HG03039 (cell line): ENCODE data around the gene BICD2.
"Not testable (repeated sequence)": the region's sequence is repeated elsewhere in the genome, so short reads cannot be mapped to it uniquely, and the experiment has no call there.

Experiments
- ATAC-seq: cut with Tn5 transposase; IDR thresholded peaks from one replicate; pipeline ENCODE4 v1.9.1; 2021; ENCODE audit warnings: mild to moderate bottlenecking, moderate library complexity; ENCODE audit not compliant: unreplicated experiment

The BICD2 gene

DNA sequence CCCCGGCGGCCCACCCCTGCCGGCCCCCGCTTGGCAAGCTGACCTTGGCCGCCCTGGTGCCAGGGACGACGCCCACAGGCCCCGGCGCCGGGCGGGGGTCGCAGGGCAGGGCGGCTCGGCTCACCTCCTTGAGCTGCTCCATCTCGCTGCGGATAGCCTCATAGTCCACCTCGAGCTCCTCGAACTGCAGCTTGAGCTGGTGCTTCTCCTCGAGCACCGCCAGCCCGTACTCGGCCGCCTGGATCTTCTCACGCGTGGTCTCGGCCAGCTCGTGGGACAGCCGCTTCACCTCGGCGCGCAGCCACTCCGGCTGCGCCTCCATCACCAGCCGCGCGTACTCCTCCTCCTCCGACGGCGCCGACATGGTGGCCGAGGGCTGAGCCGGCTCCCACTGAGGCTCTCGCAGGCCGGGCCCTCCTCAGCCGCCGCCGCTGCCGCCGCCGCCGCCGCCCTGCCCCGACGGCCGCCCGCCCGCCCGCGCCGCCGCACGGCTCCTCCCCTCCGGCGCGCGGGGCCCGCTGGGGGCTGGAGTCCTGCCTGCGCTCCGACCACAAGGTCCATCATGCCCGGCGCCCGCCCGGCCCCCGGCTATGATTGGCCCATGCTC is at the start of gene BICD2:
TSS of gene BICD2 (minus strand) at position 453 of the 607 bp plus-strand sequence. CDS start at position 364, 89 bp downstream.
- ATAC-seq, result peak; percentile 0

GRCh38 chr9:92809629-92810326 is 45.1 kb upstream of the BICD2 start:
- not testable (repeated sequence) for ATAC-seq

GRCh38 chr9:92808726-92809451 is 44.3 kb upstream of the BICD2 start:
- ATAC-seq, result no peak

- ATAC-seq, result no peak
Measured at GRCh38 chr9:92807757-92808725, 43.4 kb upstream of the BICD2 start.

DNA sequence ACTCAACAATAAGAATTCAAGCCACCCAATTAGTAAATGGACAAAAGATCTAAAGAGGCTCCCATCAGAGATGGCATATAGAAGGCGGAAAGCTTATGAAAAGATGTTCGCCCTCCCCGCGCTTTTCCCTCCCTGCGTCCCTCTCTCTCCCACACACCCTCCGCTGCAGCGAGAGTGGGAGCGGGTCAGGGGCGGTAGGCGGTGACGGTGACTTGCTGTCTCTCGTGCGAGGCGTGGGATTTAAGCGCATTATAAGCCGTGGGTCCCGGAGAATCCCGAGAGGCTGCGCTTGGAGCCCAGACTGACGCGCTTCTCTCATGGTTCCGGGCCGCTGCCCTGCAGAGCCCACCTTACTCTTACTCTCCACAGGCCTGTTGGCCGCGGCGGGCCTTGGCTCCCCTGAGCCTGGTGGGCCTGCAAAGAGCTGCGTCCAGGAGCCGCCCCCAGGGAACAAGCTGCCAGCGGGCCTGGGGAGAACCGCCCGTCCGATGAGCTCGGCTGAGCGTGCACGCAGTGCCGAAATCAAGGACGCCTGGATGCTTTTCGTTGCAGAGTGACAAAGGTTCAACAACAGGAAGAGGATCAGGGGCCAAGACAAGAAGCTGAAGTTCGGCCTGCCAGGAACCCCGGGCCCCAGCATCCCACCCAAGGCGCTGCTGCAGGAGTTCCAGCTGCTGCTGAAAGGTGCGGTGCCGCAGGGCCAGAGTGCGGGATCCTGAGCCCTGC is 42.6 kb upstream of the BICD2 start:
- no peak for ATAC-seq

DNA sequence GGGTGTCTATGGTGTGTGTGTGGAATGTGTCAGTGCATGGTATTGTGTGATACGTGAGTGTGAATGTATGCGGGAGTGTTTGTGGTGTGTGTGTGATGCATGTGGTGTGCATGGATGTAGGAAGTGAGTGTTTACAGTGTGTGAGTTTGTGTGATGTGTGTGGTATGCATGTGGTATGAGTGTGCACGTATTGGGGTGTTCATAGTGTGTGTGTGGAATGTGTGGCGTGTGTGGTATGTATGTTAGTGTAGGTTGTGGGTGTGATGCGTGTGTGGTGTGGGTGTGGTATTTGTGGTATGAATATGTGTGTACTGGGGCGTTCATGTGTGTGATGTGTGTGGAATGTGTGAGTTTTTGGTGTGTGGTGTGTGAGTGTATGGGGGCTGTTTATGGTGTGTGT is 40.1 kb upstream of the BICD2 start:
- no peak for ATAC-seq

DNA sequence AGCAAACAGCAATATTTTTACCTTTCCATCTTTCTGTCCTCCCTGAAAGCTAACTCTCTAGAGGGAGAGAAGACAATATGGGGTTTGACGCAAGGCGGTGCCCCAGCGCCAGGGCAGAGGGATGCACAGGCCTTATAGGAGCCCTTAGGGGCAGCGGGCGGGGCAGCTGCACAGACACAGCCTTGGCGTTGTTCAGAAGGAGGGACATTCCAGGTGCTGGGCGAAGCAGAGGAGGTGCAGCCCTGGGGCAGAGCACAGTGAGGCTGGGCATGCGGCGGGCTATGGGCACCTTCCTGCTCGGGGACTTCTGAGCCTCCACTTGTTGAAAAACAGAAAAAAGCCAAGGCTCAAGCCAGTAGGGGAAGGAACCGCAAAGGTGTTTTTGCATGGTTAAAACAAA is 33.7 kb upstream of the BICD2 start:
- no peak for ATAC-seq

DNA sequence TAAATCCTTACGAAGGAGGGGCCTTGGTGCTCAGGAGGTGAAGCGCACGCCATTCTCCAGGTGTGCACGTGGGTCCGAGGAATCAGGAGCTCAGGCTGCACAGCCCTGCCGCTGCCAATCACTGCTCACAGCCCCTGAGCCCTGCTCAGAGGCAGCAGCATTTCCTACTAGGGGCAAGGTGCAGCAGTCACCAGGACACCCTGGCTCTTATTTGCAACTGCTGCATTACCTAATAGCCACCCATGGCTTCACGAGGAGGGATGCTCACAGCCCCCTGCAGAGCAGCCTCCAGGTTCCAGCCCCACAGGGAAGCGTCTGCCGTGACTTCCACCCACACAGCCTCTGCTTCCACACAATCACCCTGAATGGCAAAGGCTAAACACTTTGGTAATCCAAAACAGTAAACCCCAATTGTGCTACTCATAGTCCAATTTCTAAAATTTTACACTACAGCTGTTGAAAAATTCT is 31.7 kb upstream of the BICD2 start:
- ATAC-seq, result not testable (repeated sequence)

GRCh38 chr9:92795598-92796336 is 31.1 kb upstream of the BICD2 start:
- no peak for ATAC-seq

GRCh38 chr9:92795000-92795399 is 30.4 kb upstream of the BICD2 start:
- ATAC-seq, result no peak

DNA sequence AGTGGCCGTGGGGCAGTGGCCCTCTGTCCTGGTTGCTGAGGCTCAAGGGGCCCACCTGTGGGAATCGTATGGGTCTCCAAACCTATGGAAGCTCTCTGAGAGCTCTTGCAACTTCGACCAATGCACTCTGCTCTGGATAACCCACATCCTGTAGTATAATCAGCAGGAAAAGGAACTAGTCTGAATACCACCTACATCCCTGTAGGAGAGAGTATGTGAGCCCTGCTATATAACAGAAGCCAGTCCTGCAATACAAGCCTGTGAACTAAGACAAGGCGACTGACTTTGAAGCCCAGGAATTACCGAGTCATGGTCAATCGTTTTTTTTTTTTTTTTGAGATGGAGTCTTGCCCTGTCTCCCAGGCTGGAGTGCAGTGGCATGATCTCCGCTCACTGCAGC is 29.8 kb upstream of the BICD2 start:
- ATAC-seq, result no peak

DNA sequence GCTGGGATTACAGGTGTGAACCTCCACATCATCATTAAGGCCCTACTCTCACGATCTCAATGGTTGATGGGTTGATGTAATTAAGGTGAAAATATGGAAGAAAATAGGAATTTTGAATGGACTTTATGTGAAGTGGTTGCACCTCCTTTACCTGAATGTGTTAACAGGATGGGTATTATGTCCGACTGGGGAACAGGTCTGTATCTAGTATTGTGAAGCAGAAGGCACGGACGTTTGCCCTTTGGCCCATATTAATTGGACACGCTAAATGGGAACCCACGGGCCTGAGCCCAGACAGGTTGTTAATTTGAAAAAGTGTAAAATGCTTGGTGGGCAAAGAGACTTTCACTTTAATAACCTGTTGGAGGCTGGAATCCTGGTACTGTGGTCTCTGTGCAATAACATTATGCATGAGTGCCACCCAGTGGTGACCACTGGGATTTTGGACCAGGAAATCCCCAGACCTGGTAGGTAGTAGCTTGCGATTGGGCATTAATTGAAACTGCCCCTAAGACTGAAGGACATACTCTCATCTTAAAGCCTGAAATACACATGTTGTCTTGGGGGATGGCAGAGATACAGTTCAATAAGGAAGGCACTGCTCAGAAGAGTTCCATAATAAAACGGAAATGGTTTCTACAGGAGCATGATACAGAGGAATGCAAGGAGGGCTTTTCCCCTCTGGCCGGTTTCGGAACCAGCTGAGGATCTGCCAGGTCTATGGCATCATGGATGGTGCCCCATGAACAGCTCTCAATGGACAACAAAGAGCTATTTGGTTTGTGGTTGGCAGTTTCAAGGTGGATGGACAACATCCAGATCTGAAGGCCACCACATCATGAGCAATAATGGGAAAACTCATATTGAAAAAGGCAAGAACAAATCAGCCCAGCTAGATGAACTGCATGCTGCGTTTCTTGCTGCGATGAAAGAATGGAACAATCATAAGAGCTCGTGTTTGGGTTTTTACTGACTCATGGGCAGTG is 26.2 kb upstream of the BICD2 start:
- ATAC-seq, result no peak

DNA sequence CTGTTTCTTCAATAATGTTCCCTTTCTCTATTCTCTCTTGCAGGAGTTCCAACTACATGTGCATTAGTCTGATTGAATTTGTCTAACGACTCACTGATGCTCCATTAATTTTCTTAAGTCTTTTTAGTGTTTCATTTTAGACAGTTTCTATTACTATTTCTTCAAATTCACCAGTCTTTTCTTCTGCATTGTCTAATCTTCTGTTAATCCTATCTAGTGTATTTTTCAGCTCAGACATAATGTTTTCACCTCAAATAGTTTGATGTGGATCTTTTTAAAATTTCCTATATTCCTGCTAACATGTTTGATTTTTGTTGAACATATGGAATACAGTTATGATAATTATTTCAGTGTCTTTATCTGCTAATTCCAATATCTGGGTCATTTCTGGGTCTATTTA is 21.7 kb upstream of the BICD2 start:
- ATAC-seq, result no peak

GRCh38 chr9:92781899-92782298 is 17.3 kb upstream of the BICD2 start:
- no peak for ATAC-seq

GRCh38 chr9:92780206-92780605 is 15.6 kb upstream of the BICD2 start:
- ATAC-seq, result no peak

- no peak for ATAC-seq
Measured at GRCh38 chr9:92775466-92775865, 10.8 kb upstream of the BICD2 start.

DNA sequence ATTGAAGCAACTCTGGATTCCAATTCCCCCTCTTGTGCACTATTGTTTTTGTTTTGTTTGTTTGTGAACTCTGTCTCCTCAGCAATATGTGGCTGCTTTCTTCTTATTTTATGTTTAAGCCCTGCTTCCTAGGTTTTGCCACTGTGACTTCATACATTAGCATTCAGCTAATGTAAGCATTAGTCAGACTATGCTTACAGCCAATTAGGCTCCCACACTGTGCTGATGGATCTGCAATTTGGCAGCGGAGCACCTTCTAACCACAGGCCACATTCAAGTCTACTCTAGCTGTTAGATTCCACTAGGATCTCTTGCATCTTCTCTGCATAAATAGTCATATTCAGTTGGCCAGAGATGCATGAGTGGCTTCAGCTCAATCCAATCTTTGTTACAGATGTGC is 9.6 kb upstream of the BICD2 start:
- no peak for ATAC-seq

DNA sequence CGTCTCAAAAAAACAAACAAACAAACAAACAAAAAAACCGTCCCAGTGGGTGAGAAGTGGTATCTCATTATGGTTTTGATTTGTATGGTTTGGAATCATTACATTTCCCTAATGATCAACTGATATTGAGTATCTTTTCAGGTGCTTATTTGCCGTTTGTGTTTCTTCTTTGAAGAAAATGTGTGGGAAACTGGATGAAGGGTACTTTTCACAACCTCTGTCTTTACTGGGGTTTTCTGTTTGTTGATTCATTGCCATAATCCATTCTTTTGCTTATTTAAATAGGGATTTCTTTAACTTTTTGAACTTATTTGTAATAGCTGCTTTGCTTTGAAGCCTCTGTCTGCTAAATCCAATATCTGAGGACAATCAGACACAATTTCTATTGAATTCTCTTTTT is 9.2 kb upstream of the BICD2 start:
- ATAC-seq, result no peak
